GM12873 (cell line): ENCODE measurements around the gene FLNA.

ENCODE experiments used
- CTCF ChIP-seq: IDR thresholded peaks from 2 replicates; pipeline ENCODE4 v1.5.1; 2012; ENCODE audit warnings: low read depth, mild to moderate bottlenecking, moderate library complexity, low read length, control low read depth; ENCODE audit not compliant: insufficient read depth; ENCODE audit errors: missing control alignments

FLNA gene

GRCh38 chrX:154374313-154375155 lies at the start of gene FLNA:
Gene FLNA (minus strand): TSS chrX:154374634. CDS start chrX:154371245, 3,389 bp downstream.
- no peak for TF ChIP-seq CTCF

GRCh38 chrX:154420402-154420756 lies 45.9 kb upstream of the FLNA start:
- no peak for TF ChIP-seq CTCF

GRCh38 chrX:154419688-154420401 lies 45.4 kb upstream of the FLNA start:
- no peak for TF ChIP-seq CTCF

GRCh38 chrX:154419189-154419588 lies 44.8 kb upstream of the FLNA start:
- no peak for TF ChIP-seq CTCF

GRCh38 chrX:154417157-154417556 lies 42.7 kb upstream of the FLNA start:
- no peak for TF ChIP-seq CTCF

- no peak for TF ChIP-seq CTCF
Observed at GRCh38 chrX:154413142-154413541, 38.7 kb upstream of the FLNA start.

- no peak for TF ChIP-seq CTCF
Observed at GRCh38 chrX:154412468-154412867, 38.0 kb upstream of the FLNA start.
